Epithelial cell of proximal tubule (primary cell): ENCODE measurements around the gene IFT52. TPM values are rescaled to one million over a fixed set of nuclear protein-coding genes. Genes with fewer than 3 reads are reported as not detected.

ENCODE experiments used
- DNase-seq: peaks from one replicate; pipeline ENCODE4 v3.0.0-alpha.2; 2011; ENCODE audit warnings: low read depth
- H3K4me3 ChIP-seq: 2 replicates; pipeline ENCODE4 v1.5.1; 2011; ENCODE audit warnings: low read depth, mild to moderate bottlenecking, low read length
- CTCF ChIP-seq: conservative IDR thresholded peaks from 2 replicates; pipeline ENCODE4 v1.5.1; 2012; ENCODE audit warnings: low read depth, mild to moderate bottlenecking, low read length
- total RNA-seq: library from RNA; depleted of rRNA; stranded (reverse); fragments of >200 nt; gene quantifications from 2 replicates; pipeline ENCODE4 v1.2.3, GENCODE V29; 2015

Gene IFT52
- total RNA-seq, 1 donor from 2014 or later, result 21.2 TPM

GRCh38 chr20:43576108-43576507, 14.6 kb upstream of the IFT52 start:
- no peak overlapping the region for H3K4me3 ChIP-seq
- TF ChIP-seq CTCF, result no peak
- no peak for DNase-seq

GRCh38 chr20:43579861-43580793, 10.6 kb upstream of the IFT52 start:
- TF ChIP-seq CTCF, result no peak
- H3K4me3 ChIP-seq, result no peak overlapping the region

GRCh38 chr20:43583133-43583864, 7.4 kb upstream of the IFT52 start:
- H3K4me3 ChIP-seq, result no peak overlapping the region
- no peak for TF ChIP-seq CTCF
- DNase-seq, result no peak

More at GRCh38 chr20:43579861-43580793, 10.6 kb upstream of the IFT52 start:
- DNase-seq, result no peak

- peak; percentile 86 for DNase-seq
- H3K4me3 ChIP-seq, result no peak overlapping the region
- no peak for TF ChIP-seq CTCF
Observed at GRCh38 chr20:43583982-43584432, 6.7 kb upstream of the IFT52 start.

GRCh38 chr20:43584448-43585136, 6.1 kb upstream of the IFT52 start:
- no peak for DNase-seq

More at GRCh38 chr20:43584448-43585136, 6.1 kb upstream of the IFT52 start:
- no peak overlapping the region for H3K4me3 ChIP-seq
- no peak for TF ChIP-seq CTCF
